WI38 (cell line): Measurements from ENCODE around the gene PRSS22.

Source experiments
- H3K4me3 ChIP-seq: 2 replicates; pipeline ENCODE4 v1.5.1; 2011; ENCODE audit warnings: low read depth, mild to moderate bottlenecking, control low read depth, low read length
- TF ChIP-seq, protein P1 (sequence below): IDR thresholded peaks from 2 replicates; pipeline ENCODE4 v1.5.1; 2012; ENCODE audit warnings: low read depth, mild to moderate bottlenecking, control low read depth, low read length

Gene PRSS22

GRCh38 chr16:2856061-2856670 is 1.8 kb downstream of the PRSS22 start:
- TF ChIP-seq, protein P1, sequence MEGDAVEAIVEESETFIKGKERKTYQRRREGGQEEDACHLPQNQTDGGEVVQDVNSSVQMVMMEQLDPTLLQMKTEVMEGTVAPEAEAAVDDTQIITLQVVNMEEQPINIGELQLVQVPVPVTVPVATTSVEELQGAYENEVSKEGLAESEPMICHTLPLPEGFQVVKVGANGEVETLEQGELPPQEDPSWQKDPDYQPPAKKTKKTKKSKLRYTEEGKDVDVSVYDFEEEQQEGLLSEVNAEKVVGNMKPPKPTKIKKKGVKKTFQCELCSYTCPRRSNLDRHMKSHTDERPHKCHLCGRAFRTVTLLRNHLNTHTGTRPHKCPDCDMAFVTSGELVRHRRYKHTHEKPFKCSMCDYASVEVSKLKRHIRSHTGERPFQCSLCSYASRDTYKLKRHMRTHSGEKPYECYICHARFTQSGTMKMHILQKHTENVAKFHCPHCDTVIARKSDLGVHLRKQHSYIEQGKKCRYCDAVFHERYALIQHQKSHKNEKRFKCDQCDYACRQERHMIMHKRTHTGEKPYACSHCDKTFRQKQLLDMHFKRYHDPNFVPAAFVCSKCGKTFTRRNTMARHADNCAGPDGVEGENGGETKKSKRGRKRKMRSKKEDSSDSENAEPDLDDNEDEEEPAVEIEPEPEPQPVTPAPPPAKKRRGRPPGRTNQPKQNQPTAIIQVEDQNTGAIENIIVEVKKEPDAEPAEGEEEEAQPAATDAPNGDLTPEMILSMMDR: no peak
- no peak overlapping the region for H3K4me3 ChIP-seq

GRCh38 chr16:2855536-2855935 is 2.4 kb downstream of the PRSS22 start:
- TF ChIP-seq, protein P1: no peak
- H3K4me3 ChIP-seq: no peak overlapping the region

GRCh38 chr16:2854700-2855309 is 3.2 kb downstream of the PRSS22 start:
- no peak overlapping the region for H3K4me3 ChIP-seq
- TF ChIP-seq, protein P1: peak; percentile 37; the same call in 1 of the 2 replicates

DNA sequence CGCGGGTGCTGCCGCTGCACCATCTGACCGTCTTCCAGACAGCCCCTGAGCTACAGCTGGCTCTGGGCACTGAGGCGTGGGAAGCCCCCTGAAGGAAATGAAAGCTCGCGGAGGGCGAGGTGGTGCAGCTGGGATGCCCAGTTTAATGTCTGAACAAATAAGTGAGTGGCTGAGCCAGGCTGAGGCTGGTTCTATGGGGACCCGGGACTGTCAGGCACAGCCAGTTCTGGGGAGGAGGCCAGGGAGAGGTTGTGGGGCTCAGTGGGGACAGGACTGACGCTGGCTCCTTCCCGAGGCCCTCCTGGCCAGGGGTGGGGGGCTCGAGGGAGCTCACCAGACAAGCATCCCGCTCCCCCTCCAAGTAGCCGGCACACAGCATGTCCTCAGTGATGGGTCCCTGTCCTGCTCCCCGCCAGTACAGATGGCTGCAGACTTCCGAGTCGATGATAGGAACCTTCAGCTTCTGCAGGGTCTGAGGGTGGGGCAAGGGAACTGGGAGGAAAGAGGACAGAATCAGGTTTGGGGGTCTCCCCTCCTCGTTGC is 4.4 kb downstream of the PRSS22 start:
- TF ChIP-seq, protein P1: no peak
- H3K4me3 ChIP-seq: no peak overlapping the region

DNA sequence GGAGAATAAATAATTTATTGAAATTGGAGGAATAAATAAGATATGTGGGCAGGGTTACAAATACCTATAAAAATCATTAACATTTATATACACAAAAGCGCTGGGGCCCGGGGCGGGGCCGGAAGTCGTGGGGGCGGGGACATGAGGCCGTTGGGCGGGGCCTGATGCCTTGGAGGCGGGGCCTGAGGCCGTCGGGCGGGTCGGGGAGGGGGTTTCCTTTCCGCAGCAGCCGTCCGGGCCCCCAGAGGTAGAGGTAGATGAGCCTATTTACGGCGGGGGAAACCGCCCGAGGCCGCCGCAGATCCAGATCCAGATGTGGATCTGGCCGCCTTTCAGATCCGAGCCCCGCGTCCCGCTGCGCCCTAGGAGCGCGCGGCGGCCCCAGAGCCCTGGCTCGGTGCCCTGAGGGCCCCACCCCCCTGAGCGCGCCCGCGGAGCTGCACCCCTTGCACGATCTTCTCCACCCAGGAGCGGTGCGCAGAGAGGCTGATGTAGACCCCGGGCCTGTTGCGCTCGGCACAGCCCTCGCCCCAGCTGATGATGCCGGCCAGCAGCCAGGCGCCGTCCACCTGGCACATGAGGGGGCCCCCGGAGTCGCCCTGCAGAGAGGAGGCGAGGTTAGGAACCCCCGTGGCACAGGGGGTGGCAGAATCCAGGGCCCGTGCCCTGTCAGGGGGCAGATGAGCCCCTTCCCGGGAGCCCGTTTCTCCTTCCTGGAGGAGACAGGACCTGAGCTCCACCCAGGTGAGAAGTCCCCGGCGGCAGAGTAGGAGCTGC is 5.1 kb downstream of the PRSS22 start:
- H3K4me3 ChIP-seq: no peak overlapping the region
- TF ChIP-seq, protein P1: no peak

- TF ChIP-seq, protein P1: no peak
- no peak overlapping the region for H3K4me3 ChIP-seq
These were observed 5.8 kb downstream of the PRSS22 start for GRCh38 chr16:2852003-2852730.
